CD14-positive monocyte (primary cell): Measurements from ENCODE around the gene PIK3AP1. TPM values are rescaled to one million over a fixed set of nuclear protein-coding genes. Genes with fewer than 3 reads are reported as not detected.

Source experiments
- DNase-seq, 3 donors: peaks; one replicate each; pipeline ENCODE4 v3.0.0-alpha.2; 2011 to 2022
- H2AFZ ChIP-seq: 2 replicates; pipeline ENCODE4 v1.6.0; 2012; ENCODE audit warnings: mild to moderate bottlenecking, low read depth, low read length, inconsistent platforms; ENCODE audit not compliant: insufficient read depth, poor library complexity, severe bottlenecking
- H3K27ac ChIP-seq, 2 donors: 1 replicate in 1 of 2; 2 replicates in 1 of 2; pipeline ENCODE4 v1.5.1; 2012 to 2013; ENCODE audit warnings: low read length in 2 of 2, control low read depth in 1 of 2, inconsistent platforms in 1 of 2, low read depth in 1 of 2, mild to moderate bottlenecking in 1 of 2
- H3K27me3 ChIP-seq, 2 donors: one replicate each; pipeline versions ENCODE4 v1.6.0 to v1.6.1; 2011 to 2013; ENCODE audit warnings: low read length in 2 of 2; ENCODE audit not compliant: control insufficient read depth in 2 of 2, insufficient read depth in 2 of 2
- H3K36me3 ChIP-seq, 2 donors: replicated peaks in 1 of 2; 1 replicate in 1 of 2; 2 replicates in 1 of 2; pipeline versions ENCODE4 v1.5.1 to v1.6.1; 2012 to 2013; ENCODE audit warnings: low read length in 2 of 2, control low read depth in 1 of 2, inconsistent platforms in 1 of 2, mild to moderate bottlenecking in 1 of 2; ENCODE audit not compliant: insufficient read depth in 2 of 2, control insufficient read depth in 1 of 2
- H3K4me1 ChIP-seq, 2 donors: 1 replicate in 1 of 2; 2 replicates in 1 of 2; pipeline versions ENCODE4 v1.5.1 to v1.6.1; 2012 to 2013; ENCODE audit warnings: low read length in 2 of 2, control low read depth in 1 of 2, inconsistent platforms in 1 of 2, mild to moderate bottlenecking in 1 of 2, moderate library complexity in 1 of 2; ENCODE audit not compliant: insufficient read depth in 2 of 2, control insufficient read depth in 1 of 2
- H3K4me2 ChIP-seq: replicated peaks from 2 replicates; pipeline ENCODE3; 2012; ENCODE audit warnings: low read length, moderate library complexity, mild to moderate bottlenecking; ENCODE audit not compliant: poor library complexity, severe bottlenecking; ENCODE audit errors: extremely low read depth
- H3K4me3 ChIP-seq, 3 experiments: fragments of 200-600 bp in 1 of 3; sonication (generic) in 1 of 3; replicated peaks in 1 of 3; 1 replicate in 2 of 3; 2 replicates in 1 of 3; pipeline ENCODE4 v1.5.1; 2011 to 2013; ENCODE audit warnings: low read length in 3 of 3, mild to moderate bottlenecking in 3 of 3, control low read depth in 2 of 3, low read depth in 2 of 3, inconsistent platforms in 1 of 3, moderate library complexity in 1 of 3
- H3K79me2 ChIP-seq: 2 replicates; pipeline ENCODE4 v1.6.0; 2012; ENCODE audit warnings: mild to moderate bottlenecking, control low read depth, inconsistent platforms, low read length, moderate library complexity; ENCODE audit not compliant: insufficient read depth
- H3K9ac ChIP-seq: 2 replicates; pipeline ENCODE4 v1.6.0; 2017; ENCODE audit warnings: low read length, mild to moderate bottlenecking; ENCODE audit not compliant: insufficient read depth, poor library complexity, severe bottlenecking
- H3K9me3 ChIP-seq, 2 donors: replicated peaks in 1 of 2; 1 replicate in 1 of 2; 2 replicates in 1 of 2; pipeline versions ENCODE4 v1.5.1 to v1.6.1; 2012 to 2013; ENCODE audit warnings: low read length in 2 of 2, control low read depth in 1 of 2; ENCODE audit not compliant: control insufficient read depth in 1 of 2, insufficient read depth in 1 of 2
- H4K20me1 ChIP-seq: 2 replicates; pipeline ENCODE4 v1.6.0; 2012; ENCODE audit warnings: mild to moderate bottlenecking, low read length, control low read depth, moderate library complexity; ENCODE audit not compliant: insufficient read depth
- H3K27ac Mint-ChIP-seq, 7 donors: one replicate each; pipeline ENCODE4 v1.8.0; 2020; ENCODE audit warnings: mild to moderate bottlenecking in 7 of 7, mixed read lengths in 7 of 7, moderate library complexity in 6 of 7, inconsistent platforms in 2 of 7
- H3K27me3 Mint-ChIP-seq, 3 donors: one replicate each; pipeline ENCODE4 v1.8.0; 2021 to 2022; ENCODE audit warnings: low read depth in 3 of 3, mild to moderate bottlenecking in 3 of 3, mixed read lengths in 3 of 3, moderate library complexity in 3 of 3, inconsistent platforms in 1 of 3
- H3K36me3 Mint-ChIP-seq, 2 donors: one replicate each; pipeline ENCODE4 v1.8.0; 2020; ENCODE audit warnings: mixed read lengths in 2 of 2, inconsistent platforms in 1 of 2, mild to moderate bottlenecking in 1 of 2
- H3K4me1 Mint-ChIP-seq: one replicate; pipeline ENCODE4 v1.8.0; 2020; ENCODE audit warnings: mild to moderate bottlenecking, mixed read lengths
- H3K4me3 Mint-ChIP-seq, 2 donors: one replicate each; pipeline ENCODE4 v1.8.0; 2020; ENCODE audit warnings: mild to moderate bottlenecking in 2 of 2, mixed read lengths in 2 of 2, moderate library complexity in 1 of 2
- H3K9me3 Mint-ChIP-seq, 7 donors: one replicate each; pipeline ENCODE4 v1.8.0; 2020 to 2022; ENCODE audit warnings: mixed read lengths in 7 of 7, mild to moderate bottlenecking in 6 of 7, moderate library complexity in 6 of 7, inconsistent platforms in 2 of 7
- WGBS: methylation state at CpG from one replicate; pipeline ENCODE4 v1.1.5; 2013; ENCODE audit warnings: missing lambda C conversion rate; ENCODE audit not compliant: insufficient coverage; 5-methylcytosine and 5-hydroxymethylcytosine counted together
- intact Hi-C, 2 donors: fragments of 100-400 bp; cut with micrococcal nuclease; formaldehyde crosslinking; loops; one replicate each; pipeline versions ENCODE4 v1.15.0 to v1.15.1; 2023
- polyA plus RNA-seq, 3 donors: library from polyadenylated mRNA; depleted of rRNA in 1 of 3; unstranded in 2 of 3; stranded (reverse) in 1 of 3; fragments of 300-500 nt in 2 of 3; fragments of >200 nt in 1 of 3; fragmentation: Illumina TruSeq in 2 of 3; gene quantifications; 1 replicate in 2 of 3; 2 replicates in 1 of 3; pipeline ENCODE4 v1.2.3, GENCODE V29; 2012 to 2021
- TF ChIP-seq, protein P1 (sequence below): fragments of 200-600 bp; IDR thresholded peaks from one replicate; pipeline ENCODE4 v1.8.0; 2022; ENCODE audit warnings: antibody characterized with exemption, mild to moderate bottlenecking

The PIK3AP1 gene
- polyA plus RNA-seq, 3 donors: 95.5 to 157 (median 112) TPM

DNA sequence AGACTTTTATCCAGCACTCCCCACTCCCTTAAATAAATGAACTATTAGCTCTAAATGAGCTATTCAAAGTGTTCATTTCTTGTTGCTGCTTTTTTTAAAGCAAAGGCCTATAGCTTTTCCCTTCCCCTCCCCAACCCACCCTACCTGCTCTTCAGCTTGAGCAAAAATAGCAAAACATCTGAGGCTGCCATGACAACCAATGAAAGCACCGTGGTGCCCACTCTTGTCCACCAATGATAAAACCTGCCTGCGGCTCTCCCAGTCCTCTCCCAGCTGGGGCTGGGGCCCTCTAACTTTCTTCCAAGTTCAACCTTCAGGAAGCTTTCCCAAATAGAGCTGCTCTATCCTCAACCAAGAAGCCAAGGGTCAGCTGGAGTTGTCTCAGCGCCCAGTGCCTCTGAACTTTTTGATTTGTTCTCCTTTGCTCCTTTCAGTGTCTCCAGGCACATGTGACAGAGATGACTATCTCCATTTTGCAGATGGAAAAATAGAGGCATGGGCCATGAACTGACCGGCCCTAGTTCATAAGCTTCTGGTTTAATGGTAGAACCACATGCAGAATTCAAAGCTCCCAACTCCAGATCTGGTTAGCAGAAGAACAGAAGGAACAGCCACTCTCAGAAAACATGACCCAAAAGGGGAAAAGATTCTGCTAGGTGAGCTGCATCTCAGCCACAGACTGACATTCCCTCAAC lies 47.7 kb downstream of the PIK3AP1 start:
- peaks cover 58% of the 10 kb centered on the region for H4K20me1 ChIP-seq
- peak overlapping the region in 1 of 3 experiments; percentile 73 for H3K4me3 ChIP-seq
- 85% methylated on average over 3 of the region's 4 CpGs for WGBS
- TF ChIP-seq, protein P1, sequence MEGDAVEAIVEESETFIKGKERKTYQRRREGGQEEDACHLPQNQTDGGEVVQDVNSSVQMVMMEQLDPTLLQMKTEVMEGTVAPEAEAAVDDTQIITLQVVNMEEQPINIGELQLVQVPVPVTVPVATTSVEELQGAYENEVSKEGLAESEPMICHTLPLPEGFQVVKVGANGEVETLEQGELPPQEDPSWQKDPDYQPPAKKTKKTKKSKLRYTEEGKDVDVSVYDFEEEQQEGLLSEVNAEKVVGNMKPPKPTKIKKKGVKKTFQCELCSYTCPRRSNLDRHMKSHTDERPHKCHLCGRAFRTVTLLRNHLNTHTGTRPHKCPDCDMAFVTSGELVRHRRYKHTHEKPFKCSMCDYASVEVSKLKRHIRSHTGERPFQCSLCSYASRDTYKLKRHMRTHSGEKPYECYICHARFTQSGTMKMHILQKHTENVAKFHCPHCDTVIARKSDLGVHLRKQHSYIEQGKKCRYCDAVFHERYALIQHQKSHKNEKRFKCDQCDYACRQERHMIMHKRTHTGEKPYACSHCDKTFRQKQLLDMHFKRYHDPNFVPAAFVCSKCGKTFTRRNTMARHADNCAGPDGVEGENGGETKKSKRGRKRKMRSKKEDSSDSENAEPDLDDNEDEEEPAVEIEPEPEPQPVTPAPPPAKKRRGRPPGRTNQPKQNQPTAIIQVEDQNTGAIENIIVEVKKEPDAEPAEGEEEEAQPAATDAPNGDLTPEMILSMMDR: no peak
- H3K27ac Mint-ChIP-seq: peak overlapping the region; percentile 97 to 100 (median 98)
- peak overlapping the region in 1 of 2 donors; percentile 30 for H3K4me3 Mint-ChIP-seq
- no peaks in the 10 kb centered on the region for H3K9me3 ChIP-seq
- no peak overlapping the region for H2AFZ ChIP-seq
- peaks cover 77% of the 10 kb centered on the region for H3K4me1 Mint-ChIP-seq
- H3K9ac ChIP-seq: no peak overlapping the region
- H3K27ac ChIP-seq: peak overlapping the region; percentile 79 to 98
- intact Hi-C loops: loop anchor here in 1 of 2 donors (1.0 kb wide), 1 partner anchor 15 kb away; no protein-coding TSS in a partner anchor
- peaks cover 55 to 65% of the 10 kb centered on the region in 2 donors for H3K4me1 ChIP-seq
- peaks cover 36 to 47% of the 10 kb centered on the region in 2 donors for H3K36me3 Mint-ChIP-seq
- H3K4me2 ChIP-seq: peak overlapping the region; percentile 76
- no peak for DNase-seq
- peaks cover 4 to 13% of the 10 kb centered on the region in 2 donors for H3K36me3 ChIP-seq
- peaks cover 96% of the 10 kb centered on the region for H3K79me2 ChIP-seq
- no peaks in the 10 kb centered on the region for H3K27me3 ChIP-seq
- H3K9me3 Mint-ChIP-seq: no peaks in the 10 kb centered on the region
- H3K27me3 Mint-ChIP-seq: peaks cover 0 to 3% (median 0%) of the 10 kb centered on the region in 3 donors

DNA sequence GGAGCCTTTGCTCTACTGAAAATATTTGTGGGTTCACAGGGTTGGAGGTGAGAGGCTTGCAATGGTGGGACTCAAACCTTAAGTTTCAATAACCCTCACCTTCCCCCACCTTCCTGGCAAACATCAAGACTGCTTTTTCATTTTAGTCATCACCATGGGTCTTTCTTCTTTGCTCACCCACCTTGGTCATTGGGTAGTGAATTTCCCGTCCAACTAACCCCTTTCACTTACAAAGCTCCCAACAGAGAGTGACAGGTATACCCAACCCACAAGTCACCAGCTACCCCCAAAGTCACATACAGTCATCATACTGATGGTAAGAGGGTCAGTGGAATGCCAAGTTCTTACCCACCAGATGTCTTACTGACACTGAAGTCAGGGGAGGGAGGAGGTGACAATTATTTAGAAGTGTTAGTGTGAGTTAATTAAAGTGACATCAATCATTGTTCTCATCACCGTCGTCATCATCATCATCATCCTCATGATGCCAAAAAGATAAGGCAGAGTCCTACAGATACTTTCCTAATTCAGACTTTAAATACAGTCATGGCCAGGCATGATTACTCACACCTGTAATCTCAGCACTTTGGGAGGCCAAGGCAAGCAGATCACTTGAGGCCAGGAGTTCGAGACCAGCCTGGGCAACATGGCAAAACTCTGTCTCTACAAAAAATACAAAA lies 49.0 kb downstream of the PIK3AP1 start:
- H3K4me1 Mint-ChIP-seq: peaks cover 76% of the 10 kb centered on the region
- Histone ChIP-seq H3K9ac (no peak overlapping the region), H3K9me3 (no peaks in the 10 kb centered on the region), H3K4me1 (peaks cover 58 to 61% of the 10 kb centered on the region in 2 donors), H4K20me1 (peaks cover 58% of the 10 kb centered on the region), H3K4me3 (no peak overlapping the region), H3K4me2 (no peak overlapping the region), H3K27ac (peak overlapping the region in 1 of 2 donors; percentile 17), H2AFZ (no peak overlapping the region), H3K27me3 (no peaks in the 10 kb centered on the region), H3K36me3 (peaks cover 4 to 13% of the 10 kb centered on the region in 2 donors), H3K79me2 (peaks cover 96% of the 10 kb centered on the region)
- DNase-seq: no peak
- TF ChIP-seq, protein P1: no peak
- H3K36me3 Mint-ChIP-seq: peaks cover 29 to 44% of the 10 kb centered on the region in 2 donors
- H3K9me3 Mint-ChIP-seq: no peaks in the 10 kb centered on the region
- H3K27ac Mint-ChIP-seq: peak overlapping the region in 4 of 7 donors; percentile 59 to 85 (median 62)
- H3K4me3 Mint-ChIP-seq: no peak overlapping the region
- intact Hi-C loops: no loop called here
- H3K27me3 Mint-ChIP-seq: peaks cover 0 to 1% (median 0%) of the 10 kb centered on the region in 3 donors
- WGBS: no CpG with 5 or more reads among the region's 4 CpGs
